Testis (tissue), 2 donors: Measurements from ENCODE around the gene UBE2E2.

Experiments used
- POLR2A ChIP-seq: fragments of 450-650 bp; IDR thresholded peaks from one replicate; pipeline ENCODE4 v1.6.1; 2017; ENCODE audit warnings: antibody characterized with exemption, mild to moderate bottlenecking, moderate library complexity
- TF ChIP-seq, protein P1 (sequence below), 3 experiments: fragments of 450-650 bp in 2 of 3; fragments of 200-600 bp in 1 of 3; sonication (generic) in 1 of 3; IDR thresholded peaks; one replicate each; pipeline ENCODE4 v1.5.1; 2016 to 2019; ENCODE audit warnings: antibody characterized with exemption in 3 of 3, mild to moderate bottlenecking in 2 of 3, moderate library complexity in 1 of 3

DNA sequence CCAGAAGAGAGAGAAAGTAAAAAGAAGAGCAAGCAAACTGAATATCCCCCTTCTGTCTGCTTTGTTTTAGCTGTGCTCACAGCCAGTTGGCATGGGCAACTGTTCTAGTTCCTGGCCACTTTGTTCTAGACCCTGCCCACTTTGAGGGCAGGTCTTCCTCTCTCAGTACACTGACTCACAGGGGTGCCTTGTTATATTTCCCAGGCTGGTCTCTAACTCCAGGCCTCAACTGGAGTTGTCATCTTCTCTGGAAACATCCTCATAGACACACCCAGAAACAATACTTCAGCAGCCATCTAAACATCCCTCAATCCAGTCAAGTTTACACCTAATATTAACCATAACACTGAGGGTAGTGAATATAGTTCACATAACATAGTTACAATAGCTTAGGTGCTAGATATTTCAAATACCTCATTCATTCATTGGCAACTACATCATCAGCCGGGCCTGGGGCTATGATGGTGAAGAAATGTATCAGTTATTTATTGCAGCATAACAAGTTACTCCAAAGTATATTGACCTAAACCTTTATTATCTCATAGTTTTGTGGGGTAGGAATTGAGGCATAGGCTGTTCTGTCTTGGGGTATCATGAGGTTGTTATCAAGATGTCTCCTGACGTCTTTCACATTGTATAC is 106.0 kb downstream of the UBE2E2 start:
- TF ChIP-seq POLR2A = no peak
- TF ChIP-seq, protein P1, sequence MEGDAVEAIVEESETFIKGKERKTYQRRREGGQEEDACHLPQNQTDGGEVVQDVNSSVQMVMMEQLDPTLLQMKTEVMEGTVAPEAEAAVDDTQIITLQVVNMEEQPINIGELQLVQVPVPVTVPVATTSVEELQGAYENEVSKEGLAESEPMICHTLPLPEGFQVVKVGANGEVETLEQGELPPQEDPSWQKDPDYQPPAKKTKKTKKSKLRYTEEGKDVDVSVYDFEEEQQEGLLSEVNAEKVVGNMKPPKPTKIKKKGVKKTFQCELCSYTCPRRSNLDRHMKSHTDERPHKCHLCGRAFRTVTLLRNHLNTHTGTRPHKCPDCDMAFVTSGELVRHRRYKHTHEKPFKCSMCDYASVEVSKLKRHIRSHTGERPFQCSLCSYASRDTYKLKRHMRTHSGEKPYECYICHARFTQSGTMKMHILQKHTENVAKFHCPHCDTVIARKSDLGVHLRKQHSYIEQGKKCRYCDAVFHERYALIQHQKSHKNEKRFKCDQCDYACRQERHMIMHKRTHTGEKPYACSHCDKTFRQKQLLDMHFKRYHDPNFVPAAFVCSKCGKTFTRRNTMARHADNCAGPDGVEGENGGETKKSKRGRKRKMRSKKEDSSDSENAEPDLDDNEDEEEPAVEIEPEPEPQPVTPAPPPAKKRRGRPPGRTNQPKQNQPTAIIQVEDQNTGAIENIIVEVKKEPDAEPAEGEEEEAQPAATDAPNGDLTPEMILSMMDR (IDR thresholded peaks at IDR 0.05) = no peak
